Endothelial cell of umbilical vein (primary cell): ENCODE measurements around the gene PCID2. TPM values are rescaled to one million over a fixed set of nuclear protein-coding genes. Genes with fewer than 3 reads are reported as not detected.

Source experiments
- BruUV-seq: library from RNA; stranded (reverse); fragments of 400-500 nt; replicated peaks from 2 replicates; lab custom pipeline; 2021; lab: Mats Ljungman, UMichigan
- CTCF ChIA-PET: fragments of 300-600, 350-600 bp; sonication (Branson Sonifier 250); formaldehyde crosslinking; loops from one replicate; lab custom pipeline; 2021; ENCODE audit warnings: antibody characterized with exemption, inconsistent platforms; lab: Charles Lee
- POLR2A ChIA-PET: fragments of 300-600, 350-600 bp; sonication (Branson Sonifier 250); formaldehyde crosslinking; loops from one replicate; lab custom pipeline; 2021; ENCODE audit warnings: antibody characterized with exemption, inconsistent platforms; lab: Charles Lee
- DNase-seq: peaks from one replicate; pipeline ENCODE4 v3.0.0-alpha.2; 2011; ENCODE audit warnings: low read depth, low spot score
- FAIRE-seq: peaks from 2 replicates; lab custom pipeline; 2011; peaks lifted over from hg19 to GRCh38; lab: Jason Lieb, UNC
- H2AFZ ChIP-seq: 2 replicates; pipeline ENCODE4 v1.6.0; 2012; ENCODE audit warnings: low read depth, low read length, control low read depth, inconsistent platforms
- H3K27ac ChIP-seq: 2 replicates; pipeline ENCODE4 v1.5.1; 2011; ENCODE audit warnings: low read depth, mild to moderate bottlenecking, control low read depth, low read length, moderate library complexity; ENCODE audit not compliant: insufficient read depth
- H3K27me3 ChIP-seq, 2 experiments: 2 replicates each; pipeline versions ENCODE4 v1.6.0 to v1.6.1; 2011; ENCODE audit warnings: low read length in 2 of 2, mixed read lengths in 1 of 2; ENCODE audit not compliant: control insufficient read depth in 2 of 2, insufficient read depth in 2 of 2
- H3K36me3 ChIP-seq, 2 experiments: 2 replicates in 1 of 2; 3 replicates in 1 of 2; pipeline ENCODE4 v1.5.1; 2011; ENCODE audit warnings: low read length in 2 of 2, mild to moderate bottlenecking in 1 of 2, moderate library complexity in 1 of 2; ENCODE audit not compliant: control insufficient read depth in 2 of 2, insufficient read depth in 2 of 2; ENCODE audit errors: extremely low read depth in 1 of 2
- H3K4me1 ChIP-seq: 3 replicates; pipeline ENCODE4 v1.5.1; 2011; ENCODE audit warnings: mild to moderate bottlenecking, low read length; ENCODE audit not compliant: control insufficient read depth, insufficient read depth; ENCODE audit errors: extremely low read depth
- H3K4me2 ChIP-seq: 2 replicates; pipeline ENCODE4 v1.6.1; 2011; ENCODE audit warnings: low read length, control low read depth, mixed read lengths; ENCODE audit not compliant: insufficient read depth
- H3K4me3 ChIP-seq, 3 experiments: fragments of 200-600 bp in 1 of 3; sonication (generic), shearing (Covaris generic) in 1 of 3; replicated peaks in 1 of 3; 2 replicates each; pipeline ENCODE4 v1.5.1; 2011 to 2016; ENCODE audit warnings: control low read depth in 3 of 3, low read length in 3 of 3, mild to moderate bottlenecking in 2 of 3, inconsistent platforms in 1 of 3, low read depth in 1 of 3, moderate library complexity in 1 of 3; ENCODE audit not compliant: insufficient read depth in 1 of 3
- H3K79me2 ChIP-seq: 2 replicates; pipeline ENCODE4 v1.6.0; 2012; ENCODE audit warnings: low read length, inconsistent platforms; ENCODE audit not compliant: control insufficient read depth, insufficient read depth
- H3K9ac ChIP-seq: replicated peaks from 2 replicates; pipeline ENCODE3; 2011; ENCODE audit warnings: low read length, control low read depth; ENCODE audit not compliant: insufficient read depth; ENCODE audit errors: extremely low read depth
- H3K9me1 ChIP-seq: replicated peaks from 3 replicates; pipeline ENCODE4 v1.6.0; 2011; ENCODE audit warnings: mild to moderate bottlenecking, low read length; ENCODE audit not compliant: control insufficient read depth, insufficient read depth; ENCODE audit errors: extremely low read depth
- H3K9me3 ChIP-seq: replicated peaks from 2 replicates; pipeline ENCODE4 v1.5.1; 2012; ENCODE audit warnings: low read length, inconsistent platforms; ENCODE audit not compliant: control insufficient read depth, insufficient read depth
- H4K20me1 ChIP-seq: replicated peaks from 2 replicates; pipeline ENCODE3; 2011; ENCODE audit warnings: mild to moderate bottlenecking, low read length; ENCODE audit not compliant: control insufficient read depth, insufficient read depth; ENCODE audit errors: extremely low read depth
- EZH2 ChIP-seq: IDR thresholded peaks from 2 replicates; pipeline ENCODE4 v1.6.1; 2012; ENCODE audit warnings: borderline replicate concordance, low read depth, mild to moderate bottlenecking, moderate library complexity, low read length, inconsistent platforms; ENCODE audit not compliant: severe bottlenecking
- FOS ChIP-seq: IDR thresholded peaks from 2 replicates; pipeline ENCODE4 v1.6.1; 2011; ENCODE audit warnings: mild to moderate bottlenecking, low read length, moderate library complexity, borderline replicate concordance; ENCODE audit not compliant: insufficient read depth
- GATA2 ChIP-seq: IDR thresholded peaks from 2 replicates; pipeline ENCODE4 v1.7.0; 2011; ENCODE audit warnings: low read depth, mild to moderate bottlenecking, moderate library complexity, mixed read lengths, low read length; ENCODE audit not compliant: insufficient read length, insufficient read depth
- JUN ChIP-seq: IDR thresholded peaks from 2 replicates; pipeline ENCODE4 v1.6.1; 2011; ENCODE audit warnings: borderline replicate concordance, low read depth; ENCODE audit not compliant: insufficient read length, insufficient read depth
- MYC ChIP-seq: IDR thresholded peaks from one replicate; pipeline ENCODE4 v1.6.1; 2011; ENCODE audit warnings: mild to moderate bottlenecking, low read depth, low read length
- POLR2A ChIP-seq: IDR thresholded peaks from 2 replicates; pipeline ENCODE4 v1.6.1; 2012; ENCODE audit warnings: low read depth, mild to moderate bottlenecking, control low read depth, low read length
- POLR2AphosphoS5 ChIP-seq: IDR thresholded peaks from 2 replicates; pipeline ENCODE4 v1.6.1; 2012; ENCODE audit warnings: low read depth, mild to moderate bottlenecking, control low read depth, low read length, moderate library complexity; ENCODE audit not compliant: insufficient read depth
- dilution Hi-C: fragments of 300-500 bp; cut with MboI; formaldehyde crosslinking; loops from one replicate; pipeline ENCODE4 v1.15.0; 2019; ENCODE audit warnings: low sequenced_read_pairs; ENCODE audit not compliant: extremely low pct_ligation_motif_present
- intact Hi-C: fragments of 100-400 bp; cut with micrococcal nuclease; formaldehyde crosslinking; loops from one replicate; pipeline ENCODE4 v1.10.0; 2022
- polyA plus RNA-seq, 4 experiments: library from polyadenylated mRNA; depleted of rRNA in 3 of 4; stranded (reverse) in 3 of 4; unstranded in 1 of 4; fragments of >200 nt; gene quantifications; 2 replicates each; pipeline versions ENCODE4 v1.2.1 to v1.2.3, GENCODE V29; 2011 to 2012; ENCODE audit warnings: missing spikeins in 1 of 4
- total RNA-seq: library from RNA; stranded (reverse); gene quantifications from 2 replicates; pipeline ENCODE4 v1.2.3, GENCODE V29; 2021
- TF ChIP-seq, protein P1 (sequence below): IDR thresholded peaks from 2 replicates; pipeline ENCODE4 v1.6.1; 2011; ENCODE audit not compliant: insufficient read depth, insufficient read length
- TF ChIP-seq, protein P2 (sequence below), 2 donors: IDR thresholded peaks; 1 replicate in 1 of 2; 2 replicates in 1 of 2; pipeline ENCODE4 v1.5.1; 2011; ENCODE audit warnings: low read length in 2 of 2, mild to moderate bottlenecking in 2 of 2, moderate library complexity in 2 of 2, control low read depth in 1 of 2, inconsistent platforms in 1 of 2, low read depth in 1 of 2; ENCODE audit not compliant: insufficient read depth in 1 of 2; ENCODE audit errors: extremely low read depth in 1 of 2

The PCID2 gene
- total and polyA plus RNA-seq, 2 donors (not counting 3 experiments of a cell fraction or from before 2014, with no cell fraction given) = 52.1 to 55.6 TPM

DNA sequence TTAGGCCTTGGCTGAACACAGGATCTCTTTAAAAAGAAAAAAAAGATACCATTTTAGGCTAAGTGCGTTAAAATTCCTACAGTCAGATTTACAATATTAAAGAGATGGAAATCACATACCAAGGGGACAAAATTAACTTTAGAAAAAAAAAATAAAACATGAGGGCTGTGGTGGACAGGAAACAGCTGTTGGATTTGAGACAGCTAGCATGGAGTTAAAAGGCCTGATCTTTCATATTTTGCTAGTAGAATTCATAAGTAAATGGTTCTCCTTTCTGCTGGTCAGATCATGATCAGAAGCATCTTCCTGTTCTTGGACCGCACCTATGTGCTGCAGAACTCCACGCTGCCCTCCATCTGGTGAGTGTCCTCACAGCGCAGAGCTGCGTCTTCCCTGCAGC is 20.7 kb upstream of the PCID2 start:
- POLR2A ChIA-PET = no interaction called here
- Histone ChIP-seq H3K4me3 (no peak overlapping the region), H3K27ac (no peak overlapping the region), H3K9me3 (no peaks in the 10 kb centered on the region), H3K79me2 (peaks cover 2% of the 10 kb centered on the region), H3K9me1 (no peaks in the 10 kb centered on the region), H3K27me3 (no peaks in the 10 kb centered on the region), H3K9ac (no peak overlapping the region), H3K4me1 (no peaks in the 10 kb centered on the region), H4K20me1 (no peaks in the 10 kb centered on the region), H2AFZ (no peak overlapping the region), H3K36me3 (peaks cover 10 to 36% of the 10 kb centered on the region in 2 experiments), H3K4me2 (no peak overlapping the region)
- CTCF ChIA-PET = interaction anchor here (1.1 kb wide), 1 partner anchor 9 kb away, joined by 3 read pairs; no protein-coding TSS in a partner anchor
- intact Hi-C loops = no loop called here
- no peak for DNase-seq
- no peak for TF ChIP-seq POLR2AphosphoS5
- TF ChIP-seq, protein P1, sequence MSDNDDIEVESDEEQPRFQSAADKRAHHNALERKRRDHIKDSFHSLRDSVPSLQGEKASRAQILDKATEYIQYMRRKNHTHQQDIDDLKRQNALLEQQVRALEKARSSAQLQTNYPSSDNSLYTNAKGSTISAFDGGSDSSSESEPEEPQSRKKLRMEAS = no peak
- no TSS peak for BruUV-seq
- no peak for FAIRE-seq
- dilution Hi-C loops = no loop called here

DNA sequence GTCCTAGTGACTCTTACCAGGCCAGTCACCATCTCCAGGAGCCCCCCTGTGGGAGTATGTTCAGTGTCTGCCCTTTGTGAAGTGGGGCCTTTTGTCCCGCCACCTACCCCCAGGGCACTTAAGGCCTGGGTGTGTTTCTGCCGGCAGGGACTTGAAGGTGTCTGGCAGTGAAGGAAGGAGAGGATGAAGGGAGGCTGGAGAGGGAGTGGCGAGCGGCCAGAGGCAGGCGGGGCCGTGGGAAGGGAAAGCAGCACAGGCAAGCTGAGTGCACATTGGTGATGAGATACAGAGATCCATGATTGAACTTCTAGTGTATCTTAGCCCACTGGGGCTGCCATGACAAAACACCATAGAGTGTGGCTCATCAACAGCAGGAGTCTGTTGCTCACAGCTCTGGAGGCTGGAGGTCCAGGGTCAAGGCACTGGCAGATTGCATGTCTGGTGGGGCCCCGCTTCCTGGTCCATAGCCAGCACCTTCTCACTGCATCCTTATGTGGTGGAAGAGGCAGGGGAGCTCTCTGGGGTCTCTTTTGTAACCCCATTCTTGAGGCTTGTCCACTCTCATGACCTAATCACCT is 18.5 kb upstream of the PCID2 start:
- no peak for FAIRE-seq
- peaks cover 7 to 39% of the 10 kb centered on the region in 2 experiments for H3K36me3 ChIP-seq
- no peaks in the 10 kb centered on the region for H3K9me3 ChIP-seq

More for the DNA sequence above, 18.5 kb upstream of the PCID2 start:
- Histone ChIP-seq H2AFZ (no peak overlapping the region), H3K27me3 (no peaks in the 10 kb centered on the region), H4K20me1 (no peaks in the 10 kb centered on the region), H3K4me1 (no peaks in the 10 kb centered on the region), H3K4me2 (no peak overlapping the region), H3K9me1 (no peaks in the 10 kb centered on the region), H3K79me2 (peaks cover 14% of the 10 kb centered on the region), H3K27ac (no peak overlapping the region), H3K4me3 (no peak overlapping the region), H3K9ac (no peak overlapping the region)
- ChIA-PET POLR2A (no interaction called here), CTCF (interaction anchor here (0.6 to 0.7 kb wide), 2 partner anchors 11 to 44 kb away, joined by 3 read pairs; no protein-coding TSS in a partner anchor)
- intact Hi-C loops = no loop called here
- dilution Hi-C loops = no loop called here
- BruUV-seq = no TSS peak
- TF ChIP-seq POLR2AphosphoS5 (no peak), JUN (no peak), EZH2 (no peak), GATA2 (no peak), MYC (no peak), FOS (no peak), POLR2A (no peak)
- TF ChIP-seq, protein P2, sequence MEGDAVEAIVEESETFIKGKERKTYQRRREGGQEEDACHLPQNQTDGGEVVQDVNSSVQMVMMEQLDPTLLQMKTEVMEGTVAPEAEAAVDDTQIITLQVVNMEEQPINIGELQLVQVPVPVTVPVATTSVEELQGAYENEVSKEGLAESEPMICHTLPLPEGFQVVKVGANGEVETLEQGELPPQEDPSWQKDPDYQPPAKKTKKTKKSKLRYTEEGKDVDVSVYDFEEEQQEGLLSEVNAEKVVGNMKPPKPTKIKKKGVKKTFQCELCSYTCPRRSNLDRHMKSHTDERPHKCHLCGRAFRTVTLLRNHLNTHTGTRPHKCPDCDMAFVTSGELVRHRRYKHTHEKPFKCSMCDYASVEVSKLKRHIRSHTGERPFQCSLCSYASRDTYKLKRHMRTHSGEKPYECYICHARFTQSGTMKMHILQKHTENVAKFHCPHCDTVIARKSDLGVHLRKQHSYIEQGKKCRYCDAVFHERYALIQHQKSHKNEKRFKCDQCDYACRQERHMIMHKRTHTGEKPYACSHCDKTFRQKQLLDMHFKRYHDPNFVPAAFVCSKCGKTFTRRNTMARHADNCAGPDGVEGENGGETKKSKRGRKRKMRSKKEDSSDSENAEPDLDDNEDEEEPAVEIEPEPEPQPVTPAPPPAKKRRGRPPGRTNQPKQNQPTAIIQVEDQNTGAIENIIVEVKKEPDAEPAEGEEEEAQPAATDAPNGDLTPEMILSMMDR (IDR thresholded peaks at IDR 0.05; ENCODE audit: extremely low read depth in 1 of 2, insufficient read depth in 1 of 2, low read depth in 1 of 2, low read length in 2 of 2) = no peak
- TF ChIP-seq, protein P1 = no peak
- DNase-seq = no peak
